WTC11 (cell line): ENCODE data around the gene OSMR.

Experiments
- FOXP1 ChIP-seq: sonication (generic); formaldehyde crosslinking; IDR thresholded peaks from 2 replicates; pipeline ENCODE4 v1.8.0; 2022; ENCODE audit warnings: missing genetic modification reagents, mild to moderate bottlenecking, moderate library complexity, borderline replicate concordance
- NR1H2 ChIP-seq: sonication (generic); formaldehyde crosslinking; IDR thresholded peaks from 2 replicates; pipeline ENCODE4 v1.9.0; 2021; ENCODE audit warnings: mild to moderate bottlenecking, moderate library complexity, missing genetic modification reagents
- TF ChIP-seq, protein P1 (sequence below): sonication (generic); formaldehyde crosslinking; IDR thresholded peaks from 2 replicates; pipeline ENCODE4 v1.8.1; 2023; ENCODE audit warnings: mild to moderate bottlenecking, missing genetic modification reagents, moderate library complexity

DNA sequence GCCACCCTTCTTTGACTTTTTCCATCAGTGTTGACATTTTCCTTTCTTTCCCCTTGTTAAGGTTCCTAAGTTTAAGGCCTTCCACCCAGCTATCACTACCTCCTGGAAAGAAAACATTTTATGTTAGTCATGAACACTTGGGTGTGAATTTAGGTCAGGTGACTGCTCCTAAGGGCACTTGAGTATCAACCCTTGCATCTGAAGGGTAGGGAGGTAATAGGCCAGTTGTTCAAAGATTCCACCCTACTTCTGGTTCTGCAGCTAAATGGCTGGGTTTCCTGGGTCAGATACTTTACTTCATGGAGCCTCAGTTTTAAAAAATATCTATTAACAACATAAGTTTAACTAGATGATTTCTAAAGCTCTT lies 49.1 kb upstream of the OSMR start:
- TF ChIP-seq, protein P1, sequence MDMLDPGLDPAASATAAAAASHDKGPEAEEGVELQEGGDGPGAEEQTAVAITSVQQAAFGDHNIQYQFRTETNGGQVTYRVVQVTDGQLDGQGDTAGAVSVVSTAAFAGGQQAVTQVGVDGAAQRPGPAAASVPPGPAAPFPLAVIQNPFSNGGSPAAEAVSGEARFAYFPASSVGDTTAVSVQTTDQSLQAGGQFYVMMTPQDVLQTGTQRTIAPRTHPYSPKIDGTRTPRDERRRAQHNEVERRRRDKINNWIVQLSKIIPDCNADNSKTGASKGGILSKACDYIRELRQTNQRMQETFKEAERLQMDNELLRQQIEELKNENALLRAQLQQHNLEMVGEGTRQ (CRISPR knock-in tag) = no peak
- no peak for TF ChIP-seq NR1H2 (CRISPR knock-in tag)
- TF ChIP-seq FOXP1 (CRISPR knock-in tag) = no peak
